ENCODE data around the gene SETD7.
A peak's percentile ranks its signal among the peaks of the same experiment; 100 is the strongest.

The SETD7 gene

DNA sequence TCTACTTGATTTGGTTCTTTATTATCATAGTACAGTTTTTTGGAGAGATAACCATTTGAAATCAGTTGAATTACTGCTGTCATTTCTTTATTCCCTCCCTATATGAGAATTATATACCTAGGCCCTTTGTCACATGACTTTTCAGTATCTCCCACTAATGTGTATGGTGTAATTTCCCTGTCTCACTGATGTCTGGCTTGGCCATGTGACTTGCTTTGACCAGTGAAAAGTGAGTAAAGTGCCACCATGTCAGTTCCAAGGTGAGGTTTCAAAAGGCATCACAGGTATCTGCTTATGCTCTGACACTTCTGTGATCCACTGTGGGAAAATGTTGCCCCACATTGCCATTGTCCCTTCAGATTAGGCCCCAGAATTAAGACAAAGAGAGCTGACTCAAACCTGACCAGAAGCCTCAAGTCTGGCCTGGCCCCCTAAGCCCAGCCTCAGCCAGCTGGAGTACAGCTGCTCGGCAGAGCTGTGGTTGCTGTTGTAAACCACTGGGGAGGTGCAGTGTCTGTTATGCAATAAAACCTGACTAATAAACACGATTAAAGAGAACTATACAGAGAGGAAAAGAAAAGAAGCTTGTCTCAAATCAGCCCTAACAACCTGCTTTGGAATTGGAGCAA is 27.5 kb downstream of the SETD7 start:
- no peaks in the 10 kb centered on the region for H3K27me3 ChIP-seq (ENCODE audit: insufficient read depth, poor library complexity, severe bottlenecking)
- no peak for DNase-seq (ENCODE audit: low spot score)
- H3K36me3 ChIP-seq (ENCODE audit: low read depth): peaks cover 65% of the 10 kb centered on the region
- H3K9me3 ChIP-seq (ENCODE audit: severe bottlenecking): no peaks in the 10 kb centered on the region
- H3K4me3 ChIP-seq (ENCODE audit: severe bottlenecking): no peak overlapping the region
- peak; percentile 68 for ATAC-seq (ENCODE audit: low read depth)
- no peaks in the 10 kb centered on the region for H3K4me1 ChIP-seq (ENCODE audit: insufficient read depth, poor library complexity, severe bottlenecking)
- TF ChIP-seq, protein P1, sequence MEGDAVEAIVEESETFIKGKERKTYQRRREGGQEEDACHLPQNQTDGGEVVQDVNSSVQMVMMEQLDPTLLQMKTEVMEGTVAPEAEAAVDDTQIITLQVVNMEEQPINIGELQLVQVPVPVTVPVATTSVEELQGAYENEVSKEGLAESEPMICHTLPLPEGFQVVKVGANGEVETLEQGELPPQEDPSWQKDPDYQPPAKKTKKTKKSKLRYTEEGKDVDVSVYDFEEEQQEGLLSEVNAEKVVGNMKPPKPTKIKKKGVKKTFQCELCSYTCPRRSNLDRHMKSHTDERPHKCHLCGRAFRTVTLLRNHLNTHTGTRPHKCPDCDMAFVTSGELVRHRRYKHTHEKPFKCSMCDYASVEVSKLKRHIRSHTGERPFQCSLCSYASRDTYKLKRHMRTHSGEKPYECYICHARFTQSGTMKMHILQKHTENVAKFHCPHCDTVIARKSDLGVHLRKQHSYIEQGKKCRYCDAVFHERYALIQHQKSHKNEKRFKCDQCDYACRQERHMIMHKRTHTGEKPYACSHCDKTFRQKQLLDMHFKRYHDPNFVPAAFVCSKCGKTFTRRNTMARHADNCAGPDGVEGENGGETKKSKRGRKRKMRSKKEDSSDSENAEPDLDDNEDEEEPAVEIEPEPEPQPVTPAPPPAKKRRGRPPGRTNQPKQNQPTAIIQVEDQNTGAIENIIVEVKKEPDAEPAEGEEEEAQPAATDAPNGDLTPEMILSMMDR (IDR thresholded peaks at IDR 0.05; ENCODE audit: poor library complexity, severe bottlenecking): no peak
- H3K27ac ChIP-seq (ENCODE audit: poor library complexity, severe bottlenecking): no peak overlapping the region

DNA sequence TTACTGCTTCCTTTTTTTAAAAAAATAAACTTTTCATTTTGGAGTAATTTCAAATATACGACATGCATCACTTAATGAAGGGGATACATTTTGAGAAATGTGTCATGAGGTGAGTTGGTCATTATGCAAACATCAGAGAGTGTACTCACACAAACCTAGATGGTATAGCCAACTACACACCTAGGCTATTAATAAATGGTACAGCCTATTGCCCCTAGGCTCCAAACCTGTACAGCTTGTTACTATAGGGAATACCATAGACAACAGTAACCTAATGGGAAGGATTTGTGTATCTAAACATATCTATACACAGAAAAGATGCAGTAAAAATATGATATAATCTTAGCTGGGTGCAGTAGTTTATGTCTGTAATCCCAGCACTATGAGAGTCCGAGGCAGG is 29.1 kb downstream of the SETD7 start:
- H3K27me3 ChIP-seq (ENCODE audit: insufficient read depth, poor library complexity, severe bottlenecking): no peaks in the 10 kb centered on the region
- peaks cover 61% of the 10 kb centered on the region for H3K36me3 ChIP-seq (ENCODE audit: low read depth)
- DNase-seq (ENCODE audit: low spot score): no peak
- no peak overlapping the region for H3K27ac ChIP-seq (ENCODE audit: poor library complexity, severe bottlenecking)
- TF ChIP-seq, protein P1 (IDR thresholded peaks at IDR 0.05; ENCODE audit: poor library complexity, severe bottlenecking): no peak
- H3K4me3 ChIP-seq (ENCODE audit: severe bottlenecking): no peak overlapping the region
- no peak for ATAC-seq (ENCODE audit: low read depth)
- H3K9me3 ChIP-seq (ENCODE audit: severe bottlenecking): no peaks in the 10 kb centered on the region
- H3K4me1 ChIP-seq (ENCODE audit: insufficient read depth, poor library complexity, severe bottlenecking): no peaks in the 10 kb centered on the region

DNA sequence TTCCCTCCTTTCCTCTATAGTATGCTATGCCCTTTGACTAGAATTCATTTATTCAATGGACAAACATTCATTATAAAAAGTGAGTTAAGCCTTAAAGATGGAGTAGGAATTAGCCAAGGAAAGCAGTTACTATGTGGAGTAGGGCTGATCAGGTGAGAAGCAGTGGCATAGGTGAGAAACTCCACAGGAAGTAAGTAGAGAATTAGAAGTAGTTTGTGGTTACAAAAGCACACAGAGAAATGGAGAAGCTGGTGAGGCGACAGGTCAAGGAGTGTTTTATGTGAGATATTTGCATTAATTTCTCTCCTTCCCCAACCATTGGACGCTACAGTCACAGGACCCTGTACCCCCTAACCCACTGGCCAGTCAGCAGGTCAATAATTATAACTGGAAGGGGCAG is 30.6 kb downstream of the SETD7 start:
- Histone ChIP-seq H3K36me3 (ENCODE audit: low read depth) (peaks cover 69% of the 10 kb centered on the region), H3K4me3 (ENCODE audit: severe bottlenecking) (no peak overlapping the region), H3K9me3 (ENCODE audit: severe bottlenecking) (no peaks in the 10 kb centered on the region), H3K4me1 (ENCODE audit: insufficient read depth, poor library complexity, severe bottlenecking) (no peaks in the 10 kb centered on the region), H3K27ac (ENCODE audit: poor library complexity, severe bottlenecking) (no peak overlapping the region), H3K27me3 (ENCODE audit: insufficient read depth, poor library complexity, severe bottlenecking) (no peaks in the 10 kb centered on the region)
- ATAC-seq (ENCODE audit: low read depth) (no peak), DNase-seq (ENCODE audit: low spot score) (no peak)
- TF ChIP-seq, protein P1 (IDR thresholded peaks at IDR 0.05; ENCODE audit: poor library complexity, severe bottlenecking): no peak

DNA sequence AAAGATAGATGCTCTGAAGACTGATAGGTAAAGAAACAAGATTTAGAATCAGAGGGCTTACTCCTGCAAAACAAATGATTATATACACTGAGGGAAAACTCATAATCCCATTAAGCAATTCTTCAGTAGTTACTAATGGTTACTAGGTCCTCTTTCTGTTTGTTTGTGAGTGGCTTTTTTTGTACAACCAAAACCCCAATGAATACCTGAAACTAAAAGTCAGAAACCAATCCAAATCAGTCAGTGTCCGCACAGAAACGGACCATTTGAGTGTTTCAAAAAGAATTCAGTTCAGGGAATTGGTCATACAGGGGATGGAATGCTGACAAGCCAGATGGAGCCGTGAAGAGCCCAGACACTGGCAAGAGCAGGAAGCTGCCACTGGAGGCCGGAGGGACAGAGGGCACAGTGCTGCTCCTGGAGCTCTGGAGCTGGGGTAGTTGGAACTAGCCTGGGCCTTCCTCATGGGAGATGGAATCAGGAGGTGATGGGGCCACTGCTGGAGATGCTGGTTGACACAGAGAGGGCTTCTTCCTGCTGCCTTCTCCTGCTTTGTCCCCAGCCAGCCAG is 31.9 kb downstream of the SETD7 start:
- Histone ChIP-seq H3K9me3 (ENCODE audit: severe bottlenecking) (no peaks in the 10 kb centered on the region), H3K27me3 (ENCODE audit: insufficient read depth, poor library complexity, severe bottlenecking) (no peaks in the 10 kb centered on the region), H3K4me3 (ENCODE audit: severe bottlenecking) (no peak overlapping the region), H3K27ac (ENCODE audit: poor library complexity, severe bottlenecking) (no peak overlapping the region), H3K4me1 (ENCODE audit: insufficient read depth, poor library complexity, severe bottlenecking) (no peaks in the 10 kb centered on the region), H3K36me3 (ENCODE audit: low read depth) (peaks cover 75% of the 10 kb centered on the region)
- TF ChIP-seq, protein P1 (IDR thresholded peaks at IDR 0.05; ENCODE audit: poor library complexity, severe bottlenecking): no peak
- ATAC-seq (ENCODE audit: low read depth) (no peak), DNase-seq (ENCODE audit: low spot score) (no peak)

DNA sequence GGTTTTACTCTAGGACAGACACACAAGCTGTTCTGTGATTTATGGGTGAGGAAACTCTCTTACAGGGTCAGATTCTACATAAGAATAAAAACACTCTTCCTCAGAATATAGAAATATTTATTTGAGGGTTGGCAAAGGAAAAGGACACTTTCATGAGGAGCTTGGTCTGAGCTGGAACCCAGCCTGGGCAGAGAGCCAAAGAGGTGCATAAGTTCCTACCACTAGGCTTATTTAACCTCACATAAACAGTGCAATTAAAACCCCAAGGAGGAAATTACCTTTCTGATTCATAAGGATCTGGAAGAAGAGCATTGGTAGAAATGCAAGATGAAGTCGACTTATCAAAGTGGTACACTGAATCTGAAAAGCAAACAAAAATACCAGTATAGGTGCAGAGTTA is 32.9 kb downstream of the SETD7 start:
- Histone ChIP-seq H3K27me3 (ENCODE audit: insufficient read depth, poor library complexity, severe bottlenecking) (no peaks in the 10 kb centered on the region), H3K4me1 (ENCODE audit: insufficient read depth, poor library complexity, severe bottlenecking) (no peaks in the 10 kb centered on the region), H3K36me3 (ENCODE audit: low read depth) (peaks cover 70% of the 10 kb centered on the region), H3K27ac (ENCODE audit: poor library complexity, severe bottlenecking) (no peak overlapping the region), H3K4me3 (ENCODE audit: severe bottlenecking) (no peak overlapping the region), H3K9me3 (ENCODE audit: severe bottlenecking) (no peaks in the 10 kb centered on the region)
- TF ChIP-seq, protein P1 (IDR thresholded peaks at IDR 0.05; ENCODE audit: poor library complexity, severe bottlenecking): no peak
- ATAC-seq (ENCODE audit: low read depth): no peak
- no peak for DNase-seq (ENCODE audit: low spot score)

Data from RWPE2 (cell line).